A673 (cell line): ENCODE results near the gene VAC14.

Experiments
- EZH2 ChIP-seq: fragments of 200-600 bp; sonication (generic); IDR thresholded peaks from 2 replicates; pipeline ENCODE4 v1.6.1; 2017; ENCODE audit warnings: borderline replicate concordance, low read depth, mild to moderate bottlenecking, mixed read lengths, antibody characterized with exemption, low read length; ENCODE audit not compliant: poor library complexity, severe bottlenecking
- TF ChIP-seq, protein P1 (sequence below): fragments of 300-800, 200-600 bp; sonication (generic); conservative IDR thresholded peaks from 2 replicates; pipeline ENCODE4 v1.5.1; 2017; ENCODE audit warnings: low read depth, mild to moderate bottlenecking, antibody characterized with exemption, low read length, moderate library complexity, mixed read lengths

DNA sequence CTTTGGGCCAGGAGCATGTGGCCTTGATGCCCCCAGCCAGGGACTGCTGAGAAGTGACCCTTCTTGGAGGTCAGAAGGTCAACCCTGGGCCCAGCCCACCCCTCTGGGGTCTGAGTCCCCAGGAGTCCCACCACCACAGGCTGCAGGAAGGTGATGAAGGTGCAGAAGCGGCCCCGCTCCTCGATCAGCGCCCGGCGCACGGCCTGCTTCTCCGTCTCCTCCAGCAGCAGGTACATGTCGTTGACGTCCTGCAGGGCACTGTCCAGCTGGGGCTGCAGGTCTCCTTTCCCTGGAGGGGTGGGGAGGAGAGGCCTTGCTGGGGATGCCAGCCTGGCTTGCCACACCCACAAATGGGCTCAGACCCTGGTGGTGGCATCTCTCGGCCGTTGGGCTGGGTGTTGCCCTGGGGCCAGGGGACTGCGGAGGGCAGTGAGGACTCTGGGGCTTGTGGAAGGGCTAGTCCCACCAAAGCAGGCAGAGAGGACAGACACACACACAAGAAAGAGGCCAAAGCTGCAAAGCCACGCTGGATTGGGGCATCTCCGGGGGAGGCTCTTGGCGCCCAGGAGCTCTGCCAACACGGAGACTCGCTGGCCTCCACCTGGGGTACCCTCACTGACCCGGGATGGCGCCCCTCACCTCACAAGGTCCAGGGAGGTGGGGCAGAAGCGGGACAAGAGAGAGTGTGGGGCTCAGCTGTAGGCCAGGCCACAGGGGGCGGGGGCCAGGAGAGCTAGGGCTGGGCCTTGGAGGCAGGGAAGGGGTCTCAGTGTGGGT, 122.6 kb downstream of the VAC14 start:
- TF ChIP-seq, protein P1, sequence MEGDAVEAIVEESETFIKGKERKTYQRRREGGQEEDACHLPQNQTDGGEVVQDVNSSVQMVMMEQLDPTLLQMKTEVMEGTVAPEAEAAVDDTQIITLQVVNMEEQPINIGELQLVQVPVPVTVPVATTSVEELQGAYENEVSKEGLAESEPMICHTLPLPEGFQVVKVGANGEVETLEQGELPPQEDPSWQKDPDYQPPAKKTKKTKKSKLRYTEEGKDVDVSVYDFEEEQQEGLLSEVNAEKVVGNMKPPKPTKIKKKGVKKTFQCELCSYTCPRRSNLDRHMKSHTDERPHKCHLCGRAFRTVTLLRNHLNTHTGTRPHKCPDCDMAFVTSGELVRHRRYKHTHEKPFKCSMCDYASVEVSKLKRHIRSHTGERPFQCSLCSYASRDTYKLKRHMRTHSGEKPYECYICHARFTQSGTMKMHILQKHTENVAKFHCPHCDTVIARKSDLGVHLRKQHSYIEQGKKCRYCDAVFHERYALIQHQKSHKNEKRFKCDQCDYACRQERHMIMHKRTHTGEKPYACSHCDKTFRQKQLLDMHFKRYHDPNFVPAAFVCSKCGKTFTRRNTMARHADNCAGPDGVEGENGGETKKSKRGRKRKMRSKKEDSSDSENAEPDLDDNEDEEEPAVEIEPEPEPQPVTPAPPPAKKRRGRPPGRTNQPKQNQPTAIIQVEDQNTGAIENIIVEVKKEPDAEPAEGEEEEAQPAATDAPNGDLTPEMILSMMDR: no peak
- TF ChIP-seq EZH2: no peak
